ENCODE data around the gene SORCS2.

- TF ChIP-seq CTCF (conservative IDR thresholded peaks at IDR 0.05; ENCODE audit: low read depth, low read length) = no peak
- no peak for TF ChIP-seq RAD21 (IDR thresholded peaks at IDR 0.05; ENCODE audit: low read length)
- TF ChIP-seq POLR2A (IDR thresholded peaks at IDR 0.05; ENCODE audit: low read depth, low read length) = no peak
- TF ChIP-seq USF2 (IDR thresholded peaks at IDR 0.05; ENCODE audit: low read depth, low read length) = no peak
- TF ChIP-seq MXI1 (IDR thresholded peaks at IDR 0.05; ENCODE audit: borderline replicate concordance, low read depth, low read length) = no peak
- TF ChIP-seq MAFK (IDR thresholded peaks at IDR 0.05; ENCODE audit: low read depth, low read length) = no peak
- TF ChIP-seq BHLHE40 (IDR thresholded peaks at IDR 0.05; ENCODE audit: low read depth, low read length) = no peak
- TF ChIP-seq SMC3 (IDR thresholded peaks at IDR 0.05; ENCODE audit: low read depth, low read length) = no peak
These were observed 440.0 kb downstream of the SORCS2 start for GRCh38 chr4:7632341-7632740.
